Ramos (cell line): ENCODE measurements around the gene CCDC85A.

ENCODE experiments used
- in situ Hi-C: fragments of 300-500 bp; cut with MboI; formaldehyde crosslinking; loops from one replicate; pipeline ENCODE4 v1.14.3; 2022; ENCODE audit warnings: low sequenced_read_pairs; ENCODE audit not compliant: unreplicated experiment

Gene CCDC85A

GRCh38 chr2:56288838-56289580, 105.2 kb downstream of the CCDC85A start:
- in situ Hi-C loops, result no loop called here

DNA sequence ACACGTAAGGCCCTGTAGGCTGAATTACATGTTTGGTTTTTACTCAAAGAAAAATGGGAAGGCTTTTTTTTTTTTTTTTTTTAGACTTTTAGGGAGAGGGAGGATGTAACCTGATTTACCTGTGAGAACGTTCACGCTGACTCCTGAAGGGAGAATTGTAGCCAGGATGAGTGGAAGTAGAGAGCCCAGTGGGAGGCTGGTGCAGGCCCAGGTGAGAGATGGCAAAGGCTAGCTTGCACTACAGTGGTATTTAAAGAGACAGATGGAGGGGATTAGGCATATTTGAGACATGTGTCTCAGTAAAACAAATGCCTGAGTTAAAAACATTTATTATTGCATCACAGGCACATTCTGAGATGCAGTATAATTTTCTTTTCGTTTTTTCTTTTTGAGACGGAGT, 107.9 kb downstream of the CCDC85A start:
- in situ Hi-C loops, result no loop called here

- in situ Hi-C loops, result no loop called here
These were observed 109.2 kb downstream of the CCDC85A start for GRCh38 chr2:56292951-56293350.

GRCh38 chr2:56295666-56296065, 111.9 kb downstream of the CCDC85A start:
- in situ Hi-C loops, result no loop called here

DNA sequence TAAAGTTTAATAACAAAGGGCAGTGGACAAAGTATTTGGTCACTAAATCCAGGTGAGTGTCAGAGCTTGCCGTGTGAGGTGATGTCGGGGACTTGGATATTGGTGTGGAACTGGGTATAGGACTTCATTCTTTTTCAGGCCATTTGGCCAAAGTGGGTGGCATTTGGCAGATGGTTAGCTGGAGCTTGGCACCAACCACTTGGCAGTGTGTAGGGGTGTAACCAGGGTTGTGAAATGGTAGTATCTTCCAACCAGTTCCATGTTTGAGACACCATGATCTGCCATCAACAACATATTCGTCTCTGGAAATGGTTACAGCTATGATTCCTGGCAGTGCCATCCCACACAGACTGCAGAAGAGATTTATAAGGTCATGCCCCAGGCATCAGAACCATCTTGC, 113.9 kb downstream of the CCDC85A start:
- in situ Hi-C loops, result no loop called here

GRCh38 chr2:56299171-56299691, 115.4 kb downstream of the CCDC85A start:
- in situ Hi-C loops, result no loop called here

- in situ Hi-C loops, result no loop called here
These were observed 125.9 kb downstream of the CCDC85A start for GRCh38 chr2:56309626-56310170.

DNA sequence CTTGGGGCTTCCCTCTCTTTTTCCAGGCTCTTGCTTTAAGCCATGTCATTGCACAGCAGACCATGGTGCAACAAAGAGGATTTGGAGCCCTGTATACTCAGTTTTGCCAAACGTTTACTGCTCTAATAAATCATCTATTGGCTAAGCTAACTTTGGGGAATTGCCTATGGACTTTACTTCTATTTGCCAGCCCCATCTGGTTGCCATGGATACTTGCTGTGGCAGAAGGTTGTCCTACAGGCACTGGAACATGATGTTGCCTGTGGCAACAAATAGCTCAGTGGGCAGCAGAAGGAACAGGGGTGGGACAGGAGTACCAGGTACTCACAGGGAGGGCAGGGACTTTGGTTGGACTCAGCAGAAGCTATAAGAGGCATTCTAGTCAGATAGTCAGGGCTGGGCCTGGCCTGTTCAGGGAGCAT, 129.7 kb downstream of the CCDC85A start:
- in situ Hi-C loops, result no loop called here

- in situ Hi-C loops, result no loop called here
These were observed 130.6 kb downstream of the CCDC85A start for GRCh38 chr2:56314371-56314770.

GRCh38 chr2:56314796-56315195, 131.0 kb downstream of the CCDC85A start:
- in situ Hi-C loops, result no loop called here

GRCh38 chr2:56315376-56315775, 131.6 kb downstream of the CCDC85A start:
- in situ Hi-C loops, result no loop called here

- in situ Hi-C loops, result no loop called here
These were observed 132.2 kb downstream of the CCDC85A start for GRCh38 chr2:56316011-56316410.

- in situ Hi-C loops, result no loop called here
These were observed 134.4 kb downstream of the CCDC85A start for GRCh38 chr2:56318147-56318546.

DNA sequence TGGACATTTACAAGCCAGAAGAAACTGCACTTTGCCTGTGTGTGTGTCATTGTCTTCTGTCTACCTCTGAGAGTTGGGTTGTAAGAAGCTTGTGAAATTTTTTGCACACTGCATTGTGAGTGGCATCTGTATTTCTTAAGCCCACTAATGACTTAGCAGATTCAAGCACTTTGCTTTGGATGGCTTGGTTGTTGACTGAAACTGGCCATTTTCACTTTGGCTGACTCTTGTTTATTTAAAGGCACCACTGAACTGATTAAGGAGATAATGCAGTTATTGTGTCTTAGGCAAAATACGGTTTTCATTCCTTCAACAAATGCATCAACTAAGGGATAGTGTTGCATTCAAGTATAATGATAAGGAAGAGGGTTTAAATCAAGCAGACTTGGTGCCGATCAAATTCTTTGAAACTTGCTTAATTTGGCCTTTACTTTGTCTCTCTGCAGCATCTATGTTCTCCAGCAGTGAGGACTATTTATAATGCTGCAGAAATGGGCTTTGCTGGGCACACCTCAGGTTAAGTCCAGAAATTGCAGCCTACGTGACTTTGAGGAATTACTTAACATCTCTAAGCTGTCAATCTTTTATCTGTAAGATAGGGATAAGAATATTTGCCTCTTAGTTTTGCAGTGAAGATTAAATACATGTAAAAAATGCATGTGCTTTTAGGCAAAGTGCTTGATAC, 142.0 kb downstream of the CCDC85A start:
- in situ Hi-C loops, result no loop called here

GRCh38 chr2:56326346-56326741, 142.6 kb downstream of the CCDC85A start:
- in situ Hi-C loops, result no loop called here

GRCh38 chr2:56331810-56332209, 148.0 kb downstream of the CCDC85A start:
- in situ Hi-C loops, result no loop called here

- in situ Hi-C loops, result no loop called here
These were observed 150.2 kb downstream of the CCDC85A start for GRCh38 chr2:56333812-56334485.

DNA sequence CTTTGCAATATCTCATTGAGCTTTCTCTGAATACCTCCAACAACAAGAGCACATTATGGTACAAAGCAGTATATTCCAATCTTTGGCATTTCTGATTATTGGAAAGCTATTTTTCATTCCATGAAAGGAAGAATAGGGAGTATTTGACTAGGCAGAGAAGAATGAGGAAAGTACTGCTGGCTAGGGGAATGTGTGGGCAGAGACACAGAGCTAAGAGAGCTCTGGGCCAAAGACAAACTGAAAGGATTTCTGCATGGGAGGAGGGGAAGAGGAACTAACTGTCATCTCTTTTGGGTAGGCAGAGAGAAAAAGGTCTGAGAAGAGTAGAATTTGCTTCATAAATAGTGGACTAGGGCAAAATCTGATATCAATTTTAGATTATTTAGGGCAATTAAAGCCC, 150.8 kb downstream of the CCDC85A start:
- in situ Hi-C loops, result no loop called here

DNA sequence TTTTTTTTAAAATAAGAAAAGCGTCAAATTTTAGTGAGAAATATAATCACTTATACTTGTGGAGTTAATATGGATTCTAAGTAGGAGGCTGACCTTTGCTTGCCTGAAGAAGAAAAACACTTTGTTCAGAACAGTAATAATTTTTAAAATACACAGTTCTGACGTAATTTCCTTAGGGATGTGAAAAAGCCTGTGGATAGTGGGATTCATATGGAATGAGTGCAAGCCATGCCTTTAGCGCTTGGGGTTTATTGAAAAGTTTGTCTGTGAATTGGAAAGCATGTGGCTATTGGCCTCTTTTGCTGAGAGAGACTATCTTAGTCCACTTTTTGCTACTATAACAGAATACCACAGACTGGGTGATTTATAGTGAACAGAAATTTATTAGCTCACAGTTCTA, 151.3 kb downstream of the CCDC85A start:
- in situ Hi-C loops, result no loop called here

DNA sequence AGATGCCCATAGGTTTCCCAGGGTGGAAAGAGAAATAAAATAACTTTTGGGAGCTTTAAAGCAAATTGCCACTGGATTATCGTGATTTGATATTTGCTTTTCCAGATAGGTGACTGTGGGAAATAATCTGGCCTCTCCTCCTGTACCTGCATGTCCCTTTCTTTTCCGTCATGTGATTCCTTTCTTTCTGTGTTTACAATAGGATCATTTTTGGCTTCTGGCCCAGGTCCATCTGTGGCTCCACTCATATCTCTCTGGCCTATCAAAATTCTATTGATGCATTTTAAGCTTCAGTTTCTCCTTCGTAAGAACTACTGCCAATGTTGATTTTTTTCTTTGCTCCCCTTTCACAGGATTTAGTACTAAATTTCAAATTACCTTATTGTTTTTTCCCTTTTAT, 153.6 kb downstream of the CCDC85A start:
- in situ Hi-C loops, result no loop called here

- in situ Hi-C loops, result no loop called here
These were observed 154.4 kb downstream of the CCDC85A start for GRCh38 chr2:56338232-56338631.
